HG02981 (cell line): Measurements from ENCODE around the gene SLC24A4.

Experiments used
- ATAC-seq: cut with Tn5 transposase; IDR thresholded peaks from one replicate; pipeline ENCODE4 v1.9.1; 2021; ENCODE audit warnings: mild to moderate bottlenecking, moderate library complexity; ENCODE audit not compliant: unreplicated experiment

The SLC24A4 gene

GRCh38 chr14:92455231-92455630, 132.3 kb downstream of the SLC24A4 start:
- no peak for ATAC-seq

- ATAC-seq: no peak
These were observed 133.4 kb downstream of the SLC24A4 start for GRCh38 chr14:92456215-92457015.

GRCh38 chr14:92457016-92457565, 134.1 kb downstream of the SLC24A4 start:
- no peak for ATAC-seq

GRCh38 chr14:92458136-92459029, 135.4 kb downstream of the SLC24A4 start:
- no peak for ATAC-seq

GRCh38 chr14:92459030-92459949, 136.3 kb downstream of the SLC24A4 start:
- no peak for ATAC-seq

GRCh38 chr14:92459950-92460421, 137.0 kb downstream of the SLC24A4 start:
- no peak for ATAC-seq

GRCh38 chr14:92460541-92460915, 137.6 kb downstream of the SLC24A4 start:
- ATAC-seq: no peak

GRCh38 chr14:92460916-92461579, 138.1 kb downstream of the SLC24A4 start:
- peak; percentile 45 for ATAC-seq

- no peak for ATAC-seq
These were observed 138.9 kb downstream of the SLC24A4 start for GRCh38 chr14:92461891-92462290.

GRCh38 chr14:92462568-92462967, 139.6 kb downstream of the SLC24A4 start:
- ATAC-seq: no peak

GRCh38 chr14:92463141-92463540, 140.2 kb downstream of the SLC24A4 start:
- ATAC-seq: no peak

GRCh38 chr14:92464156-92464555, 141.2 kb downstream of the SLC24A4 start:
- ATAC-seq: no peak

- no peak for ATAC-seq
These were observed 141.8 kb downstream of the SLC24A4 start for GRCh38 chr14:92464716-92465115.

- no peak for ATAC-seq
These were observed 142.5 kb downstream of the SLC24A4 start for GRCh38 chr14:92465353-92466055.

GRCh38 chr14:92466059-92466458, 143.1 kb downstream of the SLC24A4 start:
- ATAC-seq: no peak

GRCh38 chr14:92469515-92469914, 146.6 kb downstream of the SLC24A4 start:
- no peak for ATAC-seq

- no peak for ATAC-seq
These were observed 147.2 kb downstream of the SLC24A4 start for GRCh38 chr14:92470215-92470614.

- no peak for ATAC-seq
These were observed 147.8 kb downstream of the SLC24A4 start for GRCh38 chr14:92470811-92471210.

GRCh38 chr14:92471919-92472318, 149.0 kb downstream of the SLC24A4 start:
- ATAC-seq: no peak
